ENCODE measurements around the gene JADE2. TPM values are rescaled to one million over a fixed set of nuclear protein-coding genes. Genes with fewer than 3 reads are reported as not detected.
"Not testable (repeated sequence)": the region's sequence is repeated elsewhere in the genome, so short reads cannot be mapped to it uniquely, and the experiment has no call there.

The JADE2 gene
- 12.5 and 17.3 TPM in 2 replicates for total RNA-seq

DNA sequence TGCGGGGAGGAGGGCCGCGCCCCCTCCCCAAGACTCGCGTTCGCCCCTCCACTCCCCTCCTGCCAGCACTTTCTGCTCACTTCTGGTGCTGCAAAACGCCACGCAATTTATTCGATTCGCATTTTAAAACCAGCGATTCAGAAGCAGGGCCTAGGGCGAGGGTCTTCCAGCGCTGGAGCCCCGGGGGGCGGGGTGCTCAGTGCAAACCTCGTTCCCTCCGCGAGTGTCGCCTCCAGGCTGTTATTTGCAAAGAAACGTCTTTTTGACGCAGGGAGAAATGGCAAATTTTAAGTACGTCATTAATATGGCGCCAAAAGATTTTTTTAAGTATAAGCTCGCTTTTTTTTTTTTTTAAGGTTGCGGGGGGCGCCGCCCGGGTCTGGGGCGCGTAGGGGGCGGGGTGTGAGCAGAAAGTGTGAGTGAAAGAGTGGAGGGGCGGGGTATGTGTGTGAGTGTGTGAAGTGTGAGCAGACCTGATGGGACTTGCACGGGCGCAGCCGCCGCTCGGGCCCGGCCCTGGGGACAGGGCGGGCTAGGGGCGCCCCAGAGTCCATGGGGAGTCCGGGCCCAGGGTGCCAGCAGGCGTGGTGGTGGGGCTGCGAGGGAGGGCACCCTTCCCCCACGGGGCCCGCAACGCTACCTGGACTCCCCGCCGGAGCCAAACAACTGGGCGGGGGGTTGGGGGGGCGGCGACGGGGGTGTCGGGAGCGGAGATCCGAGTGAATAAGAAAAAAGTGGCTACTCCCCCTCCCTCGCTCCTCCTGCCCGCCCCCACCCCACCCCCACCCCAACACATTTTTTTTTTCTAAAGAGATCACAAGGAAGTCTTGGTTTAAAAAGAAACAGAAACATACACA, at the start of gene JADE2:
JADE2 (plus strand) TSS at position 845 of the 857 bp plus-strand sequence. CDS start 10,188 bp downstream, outside the sequence.
- DNase-seq (ENCODE audit: low read depth in 2 of 2) = peak; percentile 30 to 65

- peak in 1 of 2 donors; percentile 37 for DNase-seq (ENCODE audit: low read depth in 2 of 2)
Observed at GRCh38 chr5:134477462-134478245, 47.8 kb upstream of the JADE2 start.

DNA sequence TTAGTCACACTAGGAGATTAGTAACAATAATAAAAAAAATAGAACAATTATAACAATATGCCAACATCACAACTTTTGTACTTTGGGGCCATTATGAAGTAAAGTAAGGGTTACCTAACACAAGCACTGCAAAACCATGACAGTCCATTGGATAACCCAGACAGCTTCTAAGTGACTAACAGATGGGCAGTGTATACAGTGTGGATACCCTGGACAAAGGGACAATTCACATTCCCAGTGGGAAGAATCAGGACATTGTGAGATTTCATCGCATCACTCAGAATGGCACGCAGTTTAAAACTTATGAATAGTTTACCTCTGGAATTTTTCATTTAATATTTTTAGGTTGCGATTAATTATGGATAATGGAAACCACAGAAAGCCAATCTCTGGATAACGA, 45.6 kb upstream of the JADE2 start:
- DNase-seq (ENCODE audit: low read depth in 2 of 2) = no peak

GRCh38 chr5:134489227-134489944, 36.1 kb upstream of the JADE2 start:
- no peak for DNase-seq (ENCODE audit: low read depth in 2 of 2)

GRCh38 chr5:134490255-134490924, 35.1 kb upstream of the JADE2 start:
- DNase-seq (ENCODE audit: low read depth in 2 of 2) = no peak

DNA sequence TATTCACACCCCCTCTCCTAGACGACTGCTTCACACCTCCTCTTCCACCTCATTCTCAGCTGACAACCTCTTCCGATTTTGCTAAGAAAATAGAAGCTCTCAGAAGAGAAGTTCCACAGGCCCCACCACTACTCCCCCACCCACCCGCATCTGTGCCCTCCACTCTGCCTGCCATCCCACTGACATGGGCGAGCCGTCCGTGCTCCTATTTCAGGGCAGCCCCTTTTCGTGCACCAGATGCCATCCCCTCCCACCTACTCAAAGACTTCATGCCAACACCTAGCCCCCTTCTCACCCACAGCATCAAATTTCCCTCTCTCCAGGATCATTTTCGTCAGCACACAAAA, 34.6 kb upstream of the JADE2 start:
- DNase-seq (ENCODE audit: low read depth in 2 of 2) = no peak

DNA sequence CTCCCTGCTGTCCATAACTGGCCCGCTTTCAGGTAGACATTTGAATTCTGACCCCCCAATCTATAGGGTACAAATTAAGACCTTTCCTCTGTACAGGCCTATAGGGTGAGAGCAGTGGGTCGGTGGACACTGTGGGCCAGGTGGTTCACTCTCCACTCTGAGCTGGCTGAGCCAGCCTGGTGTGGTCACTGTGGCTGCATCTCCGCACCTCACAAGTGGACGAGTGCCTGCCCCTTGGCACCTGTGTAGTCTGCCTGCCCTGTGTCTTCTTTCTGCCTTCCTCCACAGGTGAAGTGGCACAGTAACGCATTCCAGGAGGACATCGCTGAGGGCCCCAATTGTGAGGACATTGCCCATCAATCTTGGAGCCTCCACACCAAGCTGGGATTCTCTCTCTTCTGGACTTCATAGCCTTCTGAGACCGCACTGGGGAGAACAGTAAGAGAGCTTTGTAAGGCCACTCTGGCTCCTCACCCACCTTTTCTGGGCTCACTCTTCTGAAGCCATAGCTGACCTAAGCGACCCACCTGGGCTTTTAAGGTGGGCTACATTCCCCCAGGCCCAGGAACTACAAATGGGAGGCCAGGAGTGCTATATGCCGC, 33.5 kb upstream of the JADE2 start:
- DNase-seq (ENCODE audit: low read depth in 2 of 2) = no peak

GRCh38 chr5:134492568-134492967, 32.9 kb upstream of the JADE2 start:
- DNase-seq (ENCODE audit: low read depth in 2 of 2) = no peak

DNA sequence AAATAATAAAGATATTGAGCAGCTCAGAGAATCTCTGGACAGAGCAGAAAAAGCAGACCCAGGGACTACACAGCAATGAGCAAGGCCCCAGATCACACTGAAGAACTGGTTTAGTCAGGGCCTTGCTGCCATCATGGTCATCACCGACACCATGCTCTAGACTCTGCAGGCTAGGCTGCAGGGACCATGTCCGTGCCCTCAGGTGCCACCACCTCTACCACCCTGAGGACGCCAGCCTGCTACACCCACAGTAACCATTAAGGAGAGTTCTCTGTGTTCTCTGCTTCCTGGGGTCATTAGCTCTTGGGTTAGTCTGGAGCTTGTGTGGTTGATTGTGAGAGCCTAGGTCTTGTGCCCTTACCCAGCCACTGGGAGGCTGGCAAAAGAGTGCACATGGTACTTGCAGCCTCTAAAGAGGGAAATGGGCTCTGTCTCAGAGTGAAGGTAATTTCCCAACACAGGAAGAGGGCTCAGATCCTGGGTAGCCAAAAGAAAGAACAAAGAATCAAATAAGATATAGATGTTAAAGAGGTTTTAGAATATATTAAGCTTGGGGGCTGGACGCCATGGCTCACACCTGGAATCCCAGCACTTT, 31.9 kb upstream of the JADE2 start:
- no peak for DNase-seq (ENCODE audit: low read depth in 2 of 2)

GRCh38 chr5:134494780-134495179, 30.7 kb upstream of the JADE2 start:
- DNase-seq (ENCODE audit: low read depth in 2 of 2) = no peak

- not testable (repeated sequence) for DNase-seq (ENCODE audit: low read depth in 2 of 2)
Observed at GRCh38 chr5:134499905-134500304, 25.6 kb upstream of the JADE2 start.

DNA sequence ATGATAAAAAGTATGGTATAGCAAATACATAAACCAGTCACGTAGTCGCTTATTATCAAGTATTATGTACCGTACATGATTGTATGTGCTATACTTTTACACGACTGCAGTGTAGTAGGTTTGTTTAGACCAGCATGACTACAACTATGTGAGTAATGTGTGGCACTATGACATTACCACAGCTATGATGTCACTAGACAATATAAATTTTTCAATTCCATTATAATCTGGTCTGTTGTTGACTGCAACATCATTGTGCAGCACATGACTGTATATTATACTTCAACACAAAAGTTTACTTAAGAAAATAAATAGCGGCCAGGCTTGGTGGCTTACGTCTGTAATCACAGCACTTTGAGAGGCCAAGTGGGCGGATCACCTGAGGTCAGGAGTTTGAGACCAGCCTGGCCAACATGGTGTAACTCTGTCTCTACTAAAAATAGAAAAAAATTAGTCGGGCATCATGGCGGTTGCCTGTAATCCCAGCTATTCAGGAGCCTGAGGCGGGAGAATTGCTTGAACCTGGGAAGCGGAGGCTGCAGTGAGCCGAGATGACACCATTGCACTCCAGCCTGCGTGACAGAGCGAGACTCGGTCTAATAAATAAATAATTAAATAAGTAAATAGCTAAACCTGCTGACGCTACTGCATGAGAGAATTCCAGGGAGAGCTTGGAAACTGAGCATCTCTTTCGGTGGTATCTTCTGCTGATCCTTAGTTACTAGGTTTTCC, 24.6 kb upstream of the JADE2 start:
- DNase-seq (ENCODE audit: low read depth in 2 of 2) = no peak

- DNase-seq (ENCODE audit: low read depth in 2 of 2) = no peak
Observed at GRCh38 chr5:134502259-134502658, 23.2 kb upstream of the JADE2 start.

GRCh38 chr5:134503088-134503936, 22.2 kb upstream of the JADE2 start:
- DNase-seq (ENCODE audit: low read depth in 2 of 2) = peak; percentile 77 to 98

GRCh38 chr5:134503937-134504437, 21.5 kb upstream of the JADE2 start:
- peak in 1 of 2 donors; percentile 26 for DNase-seq (ENCODE audit: low read depth in 2 of 2)

DNA sequence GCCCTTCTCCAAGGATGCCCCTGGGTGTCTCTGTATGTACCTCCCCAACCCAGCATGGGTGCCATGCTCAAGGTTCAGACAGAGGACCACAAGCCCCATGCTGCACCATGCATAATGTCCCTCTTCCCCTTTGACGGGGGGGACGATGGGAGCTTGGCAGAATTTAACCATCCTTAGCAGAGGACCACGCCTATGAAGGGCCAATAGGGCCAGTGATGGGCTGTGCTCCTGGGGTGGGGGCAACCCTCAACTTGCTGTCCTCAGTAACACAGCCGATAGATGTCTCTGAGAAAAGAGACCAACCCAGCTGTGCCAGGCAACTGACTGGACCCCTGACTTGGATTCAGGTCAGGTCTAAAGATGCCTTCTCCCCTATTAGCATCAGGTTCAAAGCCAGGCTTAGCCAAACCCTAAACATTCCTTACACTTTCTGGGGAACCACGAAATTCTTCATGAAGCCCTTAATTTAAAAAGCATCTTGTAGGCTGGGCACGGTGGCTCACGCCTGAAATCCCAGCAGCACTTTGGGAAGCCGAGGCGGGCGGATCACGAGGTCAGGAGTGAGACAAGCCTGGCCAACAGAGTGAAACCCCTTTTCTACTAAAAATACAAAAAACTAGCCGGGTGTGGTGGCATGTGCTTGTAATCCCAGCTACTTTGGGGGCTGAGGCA, 20.7 kb upstream of the JADE2 start:
- no peak for DNase-seq (ENCODE audit: low read depth in 2 of 2)

GRCh38 chr5:134506054-134507039, 19.1 kb upstream of the JADE2 start:
- peak in 1 of 2 donors; percentile 23 for DNase-seq (ENCODE audit: low read depth in 2 of 2)
